HCT116 (cell line): ENCODE data around the gene GGACT.

Source experiments
- CTCF ChIP-seq, 3 experiments: fragments of 200-600 bp in 1 of 3; sonication (generic) in 1 of 3; IDR thresholded peaks in 2 of 3; conservative IDR thresholded peaks in 1 of 3; 2 replicates each; pipeline ENCODE4 v1.5.1; 2012 to 2017; ENCODE audit warnings: low read depth in 2 of 3, low read length in 2 of 3, antibody characterized with exemption in 1 of 3, borderline replicate concordance in 1 of 3, control low read depth in 1 of 3, mild to moderate bottlenecking in 1 of 3, mixed read lengths in 1 of 3, mixed run types in 1 of 3, moderate library complexity in 1 of 3; ENCODE audit not compliant: insufficient read depth in 1 of 3
- EGR1 ChIP-seq: IDR thresholded peaks from 2 replicates; pipeline ENCODE4 v1.6.1; 2012; ENCODE audit warnings: low read depth
- ELF1 ChIP-seq: IDR thresholded peaks from 2 replicates; pipeline ENCODE4 v1.6.1; 2012; ENCODE audit warnings: low read depth, borderline replicate concordance
- EZH2 ChIP-seq: fragments of 200-600 bp; sonication (generic); IDR thresholded peaks from 2 replicates; pipeline ENCODE4 v1.6.1; 2017; ENCODE audit warnings: antibody characterized with exemption, mixed run types
- FOSL1 ChIP-seq: IDR thresholded peaks from 2 replicates; pipeline ENCODE4 v1.6.1; 2012; ENCODE audit warnings: low read depth
- JUND ChIP-seq: IDR thresholded peaks from 2 replicates; pipeline ENCODE4 v1.6.1; 2012
- MAX ChIP-seq: IDR thresholded peaks from 2 replicates; pipeline ENCODE4 v1.6.1; 2012
- POLR2A ChIP-seq: IDR thresholded peaks from 2 replicates; pipeline ENCODE4 v1.7.0; 2011; ENCODE audit warnings: borderline replicate concordance; ENCODE audit not compliant: insufficient read depth, insufficient read length; ENCODE audit errors: extremely low read depth
- REST ChIP-seq: IDR thresholded peaks from 2 replicates; pipeline ENCODE4 v1.6.1; 2012; ENCODE audit warnings: low read depth
- SP1 ChIP-seq: IDR thresholded peaks from 2 replicates; pipeline ENCODE4 v1.6.1; 2012; ENCODE audit warnings: low read depth
- YY1 ChIP-seq: IDR thresholded peaks from 2 replicates; pipeline ENCODE4 v1.6.1; 2011; ENCODE audit warnings: low read length, low read depth, moderate library complexity, mild to moderate bottlenecking; ENCODE audit not compliant: insufficient replicate concordance; ENCODE audit errors: extremely low read depth
- ZBTB33 ChIP-seq: IDR thresholded peaks from 2 replicates; pipeline ENCODE4 v1.6.1; 2011; ENCODE audit warnings: mild to moderate bottlenecking, low read length, moderate library complexity; ENCODE audit not compliant: insufficient replicate concordance; ENCODE audit errors: extremely low read depth
- ZNF274 ChIP-seq: fragments of 200-500 bp; sonication (Bioruptor generic); IDR thresholded peaks from 2 replicates; pipeline ENCODE4 v1.6.1; 2014; ENCODE audit warnings: mild to moderate bottlenecking, low read depth, low read length, inconsistent platforms

- no peak for TF ChIP-seq REST
- TF ChIP-seq CTCF (IDR thresholded peaks at IDR 0.05 in 2 of 3, conservative IDR thresholded peaks at IDR 0.05 in 1 of 3; ENCODE audit: borderline replicate concordance in 1 of 3, insufficient read depth in 1 of 3, low read depth in 2 of 3, low read length in 2 of 3) = no peak
- no peak for TF ChIP-seq JUND
- no peak for TF ChIP-seq POLR2A
- no peak for TF ChIP-seq ZNF274
- TF ChIP-seq ELF1 = no peak
- TF ChIP-seq MAX = no peak
- no peak for TF ChIP-seq EGR1
- TF ChIP-seq FOSL1 = no peak
- no peak for TF ChIP-seq SP1
- TF ChIP-seq EZH2 = no peak
- no peak for TF ChIP-seq YY1
- no peak for TF ChIP-seq ZBTB33
These were observed 55.7 kb downstream of the GGACT start for GRCh38 chr13:100532836-100533435.
